ENCODE data around the gene TMC6. TPM values are rescaled to one million over a fixed set of nuclear protein-coding genes. Genes with fewer than 3 reads are reported as not detected.

Gene TMC6
- total and polyA plus RNA-seq, 2 of the 4 experiments (the other 2 are of a cell fraction), result 0.19 TPM; not detected in 1

GRCh38 chr17:78166416-78166815 is 37.9 kb upstream of the TMC6 start:
- CTCF ChIA-PET, result no interaction called here

More at GRCh38 chr17:78166416-78166815, 37.9 kb upstream of the TMC6 start:
- Histone ChIP-seq H2BK5ac (ENCODE audit: low read depth, low read length, poor library complexity, severe bottlenecking) (no peak overlapping the region), H2BK15ac (ENCODE audit: low read depth, low read length) (no peak overlapping the region), H2BK120ac (ENCODE audit: low read depth, low read length) (no peak overlapping the region), H4K91ac (ENCODE audit: insufficient read depth, low read depth, low read length) (no peak overlapping the region), H3K27ac (ENCODE audit: insufficient read depth, low read length) (no peak overlapping the region), H3K9me1 (ENCODE audit: insufficient read depth, low read length) (no peaks in the 10 kb centered on the region), H2AK5ac (ENCODE audit: low read depth, low read length) (no peak overlapping the region), H3K4ac (ENCODE audit: low read depth, low read length) (no peak overlapping the region), H3K4me1 (ENCODE audit: control insufficient read depth, insufficient read depth, low read length) (peaks cover 2% of the 10 kb centered on the region), H3K79me1 (ENCODE audit: low read depth in 1 of 2, low read length in 2 of 2) (peaks cover 0 to 16% of the 10 kb centered on the region in 2 experiments; a peak in 2 of 4 replicates), H3K18ac (ENCODE audit: low read depth, low read length) (no peak overlapping the region), H3K36me3 (ENCODE audit: control insufficient read depth, insufficient read depth, low read length) (no peaks in the 10 kb centered on the region), H2BK20ac (ENCODE audit: low read depth, low read length) (no peak overlapping the region), H4K5ac (ENCODE audit: low read depth, low read length) (no peak overlapping the region), H4K8ac (ENCODE audit: low read depth in 2 of 2, low read length in 2 of 2) (no peak overlapping the region), H4K20me1 (ENCODE audit: insufficient read depth, low read length) (peaks cover 6% of the 10 kb centered on the region; the same call in 1 of the 2 replicates), H3K4me3 (ENCODE audit: insufficient read depth, low read depth, low read length) (no peak overlapping the region), H3K23ac (ENCODE audit: low read depth, low read length) (no peak overlapping the region), H3K9ac (ENCODE audit: low read depth, low read length) (no peak overlapping the region), H3K56ac (ENCODE audit: extremely low read depth, insufficient read depth, low read length) (no peak overlapping the region), H2AFZ (replicated peaks; ENCODE audit: low read length, poor library complexity) (no peak overlapping the region), H3K27me3 (ENCODE audit: control insufficient read depth, insufficient read depth, low read length) (no peaks in the 10 kb centered on the region), H3K14ac (replicated peaks; ENCODE audit: low read depth, low read length) (no peak overlapping the region), H2AK9ac (replicated peaks; ENCODE audit: low read depth, low read length, poor library complexity) (no peak overlapping the region), H3K4me2 (ENCODE audit: low read depth, low read length) (no peak overlapping the region), H3K9me3 (ENCODE audit: control insufficient read depth, insufficient read depth, low read length) (no peaks in the 10 kb centered on the region)
- BruUV-seq (replicated peaks), result no TSS peak
- no peak for TF ChIP-seq BHLHE40 (IDR thresholded peaks at IDR 0.05; ENCODE audit: low read depth, low read length)
- no peak for TF ChIP-seq ELK1 (IDR thresholded peaks at IDR 0.05; ENCODE audit: borderline replicate concordance, low read depth, low read length)
- no peak for TF ChIP-seq NFE2L2 (IDR thresholded peaks at IDR 0.05; ENCODE audit: low read depth, low read length)
- TF ChIP-seq MAFK (IDR thresholded peaks at IDR 0.05; ENCODE audit: low read depth, low read length), result no peak
- no peak for TF ChIP-seq FOS (IDR thresholded peaks at IDR 0.05; ENCODE audit: low read depth, low read length)
- no peak for TF ChIP-seq RFX5 (IDR thresholded peaks at IDR 0.05; ENCODE audit: low read depth, low read length)
- no peak for TF ChIP-seq MAZ (IDR thresholded peaks at IDR 0.05; ENCODE audit: borderline replicate concordance, low read depth, low read length)
- no peak for TF ChIP-seq SMC3 (IDR thresholded peaks at IDR 0.05; ENCODE audit: low read depth, low read length)
- TF ChIP-seq POLR2A (IDR thresholded peaks at IDR 0.05; ENCODE audit: low read depth, low read length), result no peak
- no peak for TF ChIP-seq USF2 (IDR thresholded peaks at IDR 0.05; ENCODE audit: low read depth, low read length)
- TF ChIP-seq CTCF (conservative IDR thresholded peaks at IDR 0.05; ENCODE audit: low read depth, low read length), result no peak
- no peak for TF ChIP-seq RCOR1 (IDR thresholded peaks at IDR 0.05; ENCODE audit: insufficient replicate concordance, low read length)
- no peak for TF ChIP-seq CHD1 (IDR thresholded peaks at IDR 0.05; ENCODE audit: low read depth, low read length)
- TF ChIP-seq RAD21 (IDR thresholded peaks at IDR 0.05; ENCODE audit: low read length), result no peak
- dilution Hi-C loops (cut with HindIII; ENCODE audit: low sequenced_read_pairs, unreplicated experiment), result no loop called here
- no peak for DNase-seq
- 0% methylated on average over 1 of the region's 6 CpGs; no CpG with 5 or more reads in 1 of the 2 experiments for WGBS, 2 experiments (ENCODE audit: extremely low coverage in 2 of 2, insufficient read length in 1 of 2)
- ATAC-seq (ENCODE audit: low read depth), result no peak
- POLR2A ChIA-PET (ENCODE audit: unreplicated experiment), result no interaction called here
- intact Hi-C loops (cut with micrococcal nuclease), result no loop called here
- in situ Hi-C loops (cut with MboI; ENCODE audit: low sequenced_read_pairs), result no loop called here

Measured in IMR-90 (cell line).